SK-N-SH (cell line): ENCODE measurements around the gene TGM2. TPM values are rescaled to one million over a fixed set of nuclear protein-coding genes. Genes with fewer than 3 reads are reported as not detected.

Experiments used
- CTCF ChIA-PET: fragments of 300-600, 350-600 bp; formaldehyde crosslinking; extraction: SDS; loops from one replicate; lab custom pipeline; 2021; lab: Yijun Ruan, JAX
- POLR2A ChIA-PET: fragments of 350-600 bp; sonication (Branson Sonifier 250); formaldehyde crosslinking; extraction: SDS; loops from one replicate; lab custom pipeline; 2020; ENCODE audit warnings: antibody characterized with exemption, inconsistent platforms; lab: Yijun Ruan, JAX
- DNase-seq: peaks from one replicate; pipeline ENCODE4 v3.0.0; 2012
- H2AFZ ChIP-seq: fragments of 200-600 bp; sonication (generic); 2 replicates; pipeline ENCODE4 v1.8.1; 2016; ENCODE audit warnings: antibody characterized with exemption, mild to moderate bottlenecking, low read depth
- H3F3A ChIP-seq: fragments of 200-600 bp; sonication (generic); replicated peaks from 2 replicates; pipeline ENCODE3; 2016; ENCODE audit warnings: antibody characterized with exemption, mild to moderate bottlenecking; ENCODE audit not compliant: insufficient read depth
- H3K27ac ChIP-seq, 2 experiments: fragments of 200-500 bp in 1 of 2; fragments of 200-600 bp in 1 of 2; sonication (Bioruptor generic) in 1 of 2; sonication (generic), shearing (Covaris generic) in 1 of 2; 2 replicates each; pipeline versions ENCODE4 v1.5.1 to v1.6.1; 2014 to 2016; ENCODE audit warnings: low read depth in 2 of 2, inconsistent platforms in 1 of 2, low read length in 1 of 2, mild to moderate bottlenecking in 1 of 2, mixed read lengths in 1 of 2
- H3K27me3 ChIP-seq: fragments of 200-600 bp; sonication (generic), shearing (Covaris generic); 2 replicates; pipeline ENCODE4 v1.6.1; 2016; ENCODE audit warnings: mixed run types; ENCODE audit not compliant: insufficient read depth
- H3K36me3 ChIP-seq, 2 experiments: fragments of 200-500 bp in 1 of 2; fragments of 200-600 bp in 1 of 2; sonication (Bioruptor generic) in 1 of 2; sonication (generic) in 1 of 2; replicated peaks in 1 of 2; 2 replicates each; pipeline versions ENCODE3 to v1.5.1; 2014 to 2016; ENCODE audit warnings: low read length in 1 of 2, mild to moderate bottlenecking in 1 of 2; ENCODE audit not compliant: insufficient read depth in 2 of 2, control insufficient read depth in 1 of 2
- H3K4me1 ChIP-seq, 2 experiments: fragments of 200-500 bp in 1 of 2; fragments of 200-600 bp in 1 of 2; sonication (Bioruptor generic) in 1 of 2; sonication (generic), shearing (Covaris generic) in 1 of 2; 2 replicates each; pipeline versions ENCODE4 v1.5.1 to v1.6.1; 2014 to 2016; ENCODE audit warnings: low read depth in 1 of 2, low read length in 1 of 2, mixed run types in 1 of 2; ENCODE audit not compliant: insufficient read depth in 2 of 2, control insufficient read depth in 1 of 2
- H3K4me2 ChIP-seq: fragments of 200-600 bp; sonication (generic), shearing (Covaris generic); 2 replicates; pipeline ENCODE4 v1.6.1; 2017; ENCODE audit warnings: mixed run types
- H3K4me3 ChIP-seq, 2 experiments: fragments of 200-500 bp in 1 of 2; fragments of 200-600 bp in 1 of 2; sonication (Bioruptor generic) in 1 of 2; sonication (generic), shearing (Covaris generic) in 1 of 2; 2 replicates each; pipeline versions ENCODE4 v1.5.1 to v1.8.1; 2014 to 2016; ENCODE audit warnings: low read depth in 2 of 2, inconsistent platforms in 1 of 2, low read length in 1 of 2, mild to moderate bottlenecking in 1 of 2, mixed read lengths in 1 of 2, moderate library complexity in 1 of 2
- H3K79me2 ChIP-seq: fragments of 200-600 bp; sonication (generic); 2 replicates; pipeline ENCODE4 v1.8.1; 2017; ENCODE audit warnings: mild to moderate bottlenecking; ENCODE audit not compliant: insufficient read depth
- H3K9ac ChIP-seq: fragments of 200-600 bp; sonication (generic); 2 replicates; pipeline ENCODE4 v1.6.1; 2017; ENCODE audit warnings: mixed run types
- H3K9me2 ChIP-seq: fragments of 200-600 bp; sonication (generic); 2 replicates; pipeline ENCODE4 v1.6.1; 2017; ENCODE audit warnings: mixed run types
- H3K9me3 ChIP-seq: fragments of 200-600 bp; sonication (generic); 2 replicates; pipeline ENCODE4 v1.6.1; 2017; ENCODE audit warnings: mixed run types, mild to moderate bottlenecking, moderate library complexity
- H4K20me1 ChIP-seq: fragments of 200-600 bp; sonication (generic); 2 replicates; pipeline ENCODE4 v1.6.1; 2017; ENCODE audit warnings: mild to moderate bottlenecking, mixed run types; ENCODE audit not compliant: insufficient read depth
- EZH2phosphoT487 ChIP-seq: fragments of 200-600 bp; sonication (generic); IDR thresholded peaks from 2 replicates; pipeline ENCODE4 v1.6.1; 2017; ENCODE audit warnings: low read depth, mixed run types, mild to moderate bottlenecking, antibody characterized with exemption, moderate library complexity, borderline replicate concordance
- FOXJ3 ChIP-seq: sonication (generic); formaldehyde crosslinking; IDR thresholded peaks from 2 replicates; pipeline ENCODE4 v1.5.1; 2020; ENCODE audit warnings: mild to moderate bottlenecking, missing genetic modification reagents
- GATA2 ChIP-seq: sonication (generic); formaldehyde crosslinking; IDR thresholded peaks from 2 replicates; pipeline ENCODE4 v1.5.0; 2020; ENCODE audit warnings: mild to moderate bottlenecking, missing genetic modification reagents
- JUND ChIP-seq: IDR thresholded peaks from 2 replicates; pipeline ENCODE4 v1.4.0; 2012
- RAD21 ChIP-seq: IDR thresholded peaks from 2 replicates; pipeline ENCODE4 v1.6.1; 2012; ENCODE audit warnings: mild to moderate bottlenecking, low read length
- RCOR1 ChIP-seq: fragments of 150-350 bp; IDR thresholded peaks from 2 replicates; pipeline ENCODE4 v1.6.1; 2017; ENCODE audit warnings: antibody characterized with exemption, low read length
- SMC3 ChIP-seq: IDR thresholded peaks from 2 replicates; pipeline ENCODE4 v1.6.1; 2012; ENCODE audit warnings: low read depth, low read length, improper control_type of control experiment
- TCF12 ChIP-seq: IDR thresholded peaks from 2 replicates; pipeline ENCODE4 v1.4.0; 2012
- ZBTB33 ChIP-seq: IDR thresholded peaks from 2 replicates; pipeline ENCODE4 v1.4.0; 2012; ENCODE audit warnings: low read depth, borderline replicate concordance
- WGBS: methylation state at CpG from one replicate; pipeline ENCODE4 v1.1.6; 2017; ENCODE audit warnings: low lambda C conversion rate; 5-methylcytosine and 5-hydroxymethylcytosine counted together
- polyA plus RNA-seq, 3 experiments: library from polyadenylated mRNA; depleted of rRNA; stranded (reverse); fragments of >200 nt; gene quantifications; 2 replicates each; pipeline ENCODE4 v1.2.3, GENCODE V29; 2012
- TF ChIP-seq, protein P1 (sequence below): IDR thresholded peaks from 2 replicates; pipeline ENCODE4; 2012
- TF ChIP-seq, protein P2 (sequence below): IDR thresholded peaks from 2 replicates; pipeline ENCODE4 v1.4.0; 2012; ENCODE audit warnings: low read depth

The TGM2 gene
- polyA plus RNA-seq, 1 of the 3 experiments (the other 2 are of a cell fraction): 676 TPM

- ChIA-PET POLR2A (no interaction called here), CTCF (interaction anchor here (1.1 to 2.9 kb wide), 4 partner anchors 8 to 83 kb away, joined by 3 to 8 read pairs (median 4); no protein-coding TSS in a partner anchor)
- TF ChIP-seq FOXJ3 (CRISPR knock-in tag) (no peak), SMC3 (no peak), GATA2 (no peak), EZH2phosphoT487 (no peak), RAD21 (no peak), JUND (no peak)
- TF ChIP-seq, protein P1, sequence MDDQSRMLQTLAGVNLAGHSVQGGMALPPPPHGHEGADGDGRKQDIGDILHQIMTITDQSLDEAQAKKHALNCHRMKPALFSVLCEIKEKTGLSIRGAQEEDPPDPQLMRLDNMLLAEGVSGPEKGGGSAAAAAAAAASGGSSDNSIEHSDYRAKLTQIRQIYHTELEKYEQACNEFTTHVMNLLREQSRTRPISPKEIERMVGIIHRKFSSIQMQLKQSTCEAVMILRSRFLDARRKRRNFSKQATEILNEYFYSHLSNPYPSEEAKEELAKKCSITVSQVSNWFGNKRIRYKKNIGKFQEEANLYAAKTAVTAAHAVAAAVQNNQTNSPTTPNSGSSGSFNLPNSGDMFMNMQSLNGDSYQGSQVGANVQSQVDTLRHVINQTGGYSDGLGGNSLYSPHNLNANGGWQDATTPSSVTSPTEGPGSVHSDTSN: no peak
- TF ChIP-seq, protein P2, sequence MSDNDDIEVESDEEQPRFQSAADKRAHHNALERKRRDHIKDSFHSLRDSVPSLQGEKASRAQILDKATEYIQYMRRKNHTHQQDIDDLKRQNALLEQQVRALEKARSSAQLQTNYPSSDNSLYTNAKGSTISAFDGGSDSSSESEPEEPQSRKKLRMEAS: no peak
- H3K4me3 ChIP-seq: no peak overlapping the region
- H3K9me2 ChIP-seq: no peaks in the 10 kb centered on the region
- H3K27ac ChIP-seq: no peak overlapping the region
- whole genome bisulfite sequencing: 98% methylated on average over 3 of the region's 3 CpGs
- H3K4me1 ChIP-seq: peaks cover 10 to 13% of the 10 kb centered on the region in 2 experiments; a peak in 2 of 4 replicates
- no peak for DNase-seq
- no peak overlapping the region for H3K9ac ChIP-seq
- no peaks in the 10 kb centered on the region for H4K20me1 ChIP-seq
- no peaks in the 10 kb centered on the region for H3K9me3 ChIP-seq
- H2AFZ ChIP-seq: no peak overlapping the region
- peaks cover 38% of the 10 kb centered on the region for H3K79me2 ChIP-seq
- no peaks in the 10 kb centered on the region for H3K27me3 ChIP-seq
- H3K36me3 ChIP-seq: peaks cover 8 to 64% of the 10 kb centered on the region in 2 experiments
- H3F3A ChIP-seq: peaks cover 8% of the 10 kb centered on the region
- H3K4me2 ChIP-seq: no peak overlapping the region
These were observed 83.5 kb downstream of the TGM2 start for GRCh38 chr20:38081575-38081974.

DNA sequence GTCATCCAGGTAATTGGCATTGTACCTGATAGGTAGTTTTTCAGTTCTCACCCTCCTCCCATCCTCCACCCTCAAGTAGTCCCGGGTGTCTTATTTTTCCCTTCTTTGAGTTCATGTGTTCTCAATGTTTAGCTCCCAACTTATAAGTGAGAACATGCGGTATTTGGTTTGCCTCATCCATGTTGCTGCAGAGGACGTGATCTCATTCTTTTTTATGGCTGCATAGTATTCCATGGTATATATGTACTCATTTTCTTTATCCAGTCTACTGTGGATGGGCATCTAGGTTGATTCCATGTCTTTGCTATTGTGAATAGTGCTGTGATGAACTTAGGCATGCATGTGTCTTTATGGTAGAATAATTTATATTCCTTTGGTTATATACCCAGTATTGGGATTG, 85.7 kb downstream of the TGM2 start:
- Histone ChIP-seq H3K36me3 (peaks cover 9 to 63% of the 10 kb centered on the region in 2 experiments), H3K9ac (no peak overlapping the region), H3K79me2 (peaks cover 31% of the 10 kb centered on the region), H3K4me3 (no peak overlapping the region), H3K4me2 (no peak overlapping the region), H2AFZ (no peak overlapping the region), H3K4me1 (peaks cover 5 to 20% of the 10 kb centered on the region in 2 experiments; a peak in 3 of 4 replicates), H3K27me3 (no peaks in the 10 kb centered on the region), H3K27ac (no peak overlapping the region), H4K20me1 (no peaks in the 10 kb centered on the region), H3K9me3 (no peaks in the 10 kb centered on the region), H3F3A (peaks cover 8% of the 10 kb centered on the region), H3K9me2 (no peaks in the 10 kb centered on the region)
- TF ChIP-seq RCOR1: no peak
- TF ChIP-seq ZBTB33: no peak
- no peak for TF ChIP-seq TCF12
- ChIA-PET POLR2A (no interaction called here), CTCF (interaction anchor here (0.8 to 9.0 kb wide), 6 partner anchors 10 to 85 kb away, joined by 3 to 118 read pairs (median 8); no protein-coding TSS in a partner anchor)
- no peak for DNase-seq
- WGBS: 96% methylated on average over 3 of the region's 3 CpGs
